ENCODE data around the gene GET4. TPM values are rescaled to one million over a fixed set of nuclear protein-coding genes. Genes with fewer than 3 reads are reported as not detected.

Gene GET4
- total and polyA plus RNA-seq, 4 donors = 19.5 to 34.7 (median 27.3) TPM

- 97% methylated on average over 15 of the region's 15 CpGs for WGBS
- Histone ChIP-seq H3K27me3 (ENCODE audit: control insufficient read depth in 4 of 4, insufficient read depth in 4 of 4, low read length in 3 of 4) (no peaks in the 10 kb centered on the region), H3K4me3 (ENCODE audit: low read depth in 1 of 3, low read length in 3 of 3) (no peak overlapping the region), H3K4me1 (ENCODE audit: control insufficient read depth in 4 of 4, insufficient read depth in 4 of 4, low read length in 3 of 4) (peaks cover 15 to 33% (median 25%) of the 10 kb centered on the region in 4 donors), H3K27ac (ENCODE audit: low read depth in 1 of 2, low read length in 2 of 2) (no peak overlapping the region), H3K9ac (ENCODE audit: low read depth in 1 of 2, low read length in 2 of 2) (no peak overlapping the region), H3K36me3 (ENCODE audit: control insufficient read depth in 4 of 4, insufficient read depth in 3 of 4, low read depth in 1 of 4, low read length in 3 of 4) (peaks cover 17 to 51% (median 33%) of the 10 kb centered on the region in 4 donors), H3K9me3 (ENCODE audit: control insufficient read depth in 4 of 4, low read length in 3 of 4) (no peaks in the 10 kb centered on the region)
- TF ChIP-seq FOXA2 (IDR thresholded peaks at IDR 0.05) (no peak), ATF3 (IDR thresholded peaks at IDR 0.05) (no peak), EGR1 (IDR thresholded peaks at IDR 0.05; ENCODE audit: low read depth in 2 of 2) (no peak), RAD21 (IDR thresholded peaks at IDR 0.05) (no peak)
- no peak for DNase-seq (ENCODE audit: low spot score)
Measured at GRCh38 chr7:890868-891267, 14.5 kb downstream of the GET4 start.

GRCh38 chr7:891291-891690 lies 14.9 kb downstream of the GET4 start:
- Histone ChIP-seq H3K27me3 (ENCODE audit: control insufficient read depth in 4 of 4, insufficient read depth in 4 of 4, low read length in 3 of 4) (no peaks in the 10 kb centered on the region), H3K4me3 (ENCODE audit: low read depth in 1 of 3, low read length in 3 of 3) (no peak overlapping the region), H3K36me3 (ENCODE audit: control insufficient read depth in 4 of 4, insufficient read depth in 3 of 4, low read depth in 1 of 4, low read length in 3 of 4) (peaks cover 21 to 56% (median 34%) of the 10 kb centered on the region in 4 donors), H3K9ac (ENCODE audit: low read depth in 1 of 2, low read length in 2 of 2) (no peak overlapping the region), H3K27ac (ENCODE audit: low read depth in 1 of 2, low read length in 2 of 2) (no peak overlapping the region), H3K4me1 (ENCODE audit: control insufficient read depth in 4 of 4, insufficient read depth in 4 of 4, low read length in 3 of 4) (peaks cover 12 to 29% (median 21%) of the 10 kb centered on the region in 4 donors), H3K9me3 (ENCODE audit: control insufficient read depth in 4 of 4, low read length in 3 of 4) (no peaks in the 10 kb centered on the region)
- TF ChIP-seq CTCF (IDR thresholded peaks at IDR 0.05; ENCODE audit: low read depth, low read length, missing input control) = no peak
- no peak for TF ChIP-seq HNF4A (conservative IDR thresholded peaks at IDR 0.05)
- no peak for TF ChIP-seq FOXA1 (IDR thresholded peaks at IDR 0.05)
- no peak for TF ChIP-seq JUND (IDR thresholded peaks at IDR 0.05)
- no peak for TF ChIP-seq NR2F2 (IDR thresholded peaks at IDR 0.05)
- no peak for DNase-seq (ENCODE audit: low spot score)
- WGBS = 98% methylated on average over 29 of the region's 29 CpGs

- H3K27ac ChIP-seq (ENCODE audit: low read depth in 1 of 2, low read length in 2 of 2) = no peak overlapping the region
- no peak overlapping the region for H3K9ac ChIP-seq (ENCODE audit: low read depth in 1 of 2, low read length in 2 of 2)
- no peak for DNase-seq (ENCODE audit: low spot score)
- no peaks in the 10 kb centered on the region for H3K27me3 ChIP-seq (ENCODE audit: control insufficient read depth in 4 of 4, insufficient read depth in 4 of 4, low read length in 3 of 4)
- TF ChIP-seq MAX (IDR thresholded peaks at IDR 0.05) (no peak), ZBTB33 (IDR thresholded peaks at IDR 0.05) (no peak), RAD21 (IDR thresholded peaks at IDR 0.05) (no peak), TAF1 (conservative IDR thresholded peaks at IDR 0.05) (no peak), NR2F2 (IDR thresholded peaks at IDR 0.05) (no peak), JUND (IDR thresholded peaks at IDR 0.05) (no peak), FOXA2 (IDR thresholded peaks at IDR 0.05) (no peak), HNF4A (conservative IDR thresholded peaks at IDR 0.05) (no peak), HNF4G (IDR thresholded peaks at IDR 0.05) (no peak), GABPA (IDR thresholded peaks at IDR 0.05 in 1 of 2, conservative IDR thresholded peaks at IDR 0.05 in 1 of 2) (no peak), SP1 (IDR thresholded peaks at IDR 0.05) (no peak), YY1 (IDR thresholded peaks at IDR 0.05) (no peak), RXRA (IDR thresholded peaks at IDR 0.05) (no peak)
- TF ChIP-seq, protein P1, sequence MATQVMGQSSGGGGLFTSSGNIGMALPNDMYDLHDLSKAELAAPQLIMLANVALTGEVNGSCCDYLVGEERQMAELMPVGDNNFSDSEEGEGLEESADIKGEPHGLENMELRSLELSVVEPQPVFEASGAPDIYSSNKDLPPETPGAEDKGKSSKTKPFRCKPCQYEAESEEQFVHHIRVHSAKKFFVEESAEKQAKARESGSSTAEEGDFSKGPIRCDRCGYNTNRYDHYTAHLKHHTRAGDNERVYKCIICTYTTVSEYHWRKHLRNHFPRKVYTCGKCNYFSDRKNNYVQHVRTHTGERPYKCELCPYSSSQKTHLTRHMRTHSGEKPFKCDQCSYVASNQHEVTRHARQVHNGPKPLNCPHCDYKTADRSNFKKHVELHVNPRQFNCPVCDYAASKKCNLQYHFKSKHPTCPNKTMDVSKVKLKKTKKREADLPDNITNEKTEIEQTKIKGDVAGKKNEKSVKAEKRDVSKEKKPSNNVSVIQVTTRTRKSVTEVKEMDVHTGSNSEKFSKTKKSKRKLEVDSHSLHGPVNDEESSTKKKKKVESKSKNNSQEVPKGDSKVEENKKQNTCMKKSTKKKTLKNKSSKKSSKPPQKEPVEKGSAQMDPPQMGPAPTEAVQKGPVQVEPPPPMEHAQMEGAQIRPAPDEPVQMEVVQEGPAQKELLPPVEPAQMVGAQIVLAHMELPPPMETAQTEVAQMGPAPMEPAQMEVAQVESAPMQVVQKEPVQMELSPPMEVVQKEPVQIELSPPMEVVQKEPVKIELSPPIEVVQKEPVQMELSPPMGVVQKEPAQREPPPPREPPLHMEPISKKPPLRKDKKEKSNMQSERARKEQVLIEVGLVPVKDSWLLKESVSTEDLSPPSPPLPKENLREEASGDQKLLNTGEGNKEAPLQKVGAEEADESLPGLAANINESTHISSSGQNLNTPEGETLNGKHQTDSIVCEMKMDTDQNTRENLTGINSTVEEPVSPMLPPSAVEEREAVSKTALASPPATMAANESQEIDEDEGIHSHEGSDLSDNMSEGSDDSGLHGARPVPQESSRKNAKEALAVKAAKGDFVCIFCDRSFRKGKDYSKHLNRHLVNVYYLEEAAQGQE (IDR thresholded peaks at IDR 0.05) = no peak
- peaks cover 25 to 61% (median 35%) of the 10 kb centered on the region in 4 donors for H3K36me3 ChIP-seq (ENCODE audit: control insufficient read depth in 4 of 4, insufficient read depth in 3 of 4, low read depth in 1 of 4, low read length in 3 of 4)
- 98% methylated on average over 20 of the region's 20 CpGs for WGBS
- no peaks in the 10 kb centered on the region for H3K9me3 ChIP-seq (ENCODE audit: control insufficient read depth in 4 of 4, low read length in 3 of 4)
- no peak overlapping the region for H3K4me3 ChIP-seq (ENCODE audit: low read depth in 1 of 3, low read length in 3 of 3)
- H3K4me1 ChIP-seq (ENCODE audit: control insufficient read depth in 4 of 4, insufficient read depth in 4 of 4, low read length in 3 of 4) = peaks cover 10 to 24% (median 16%) of the 10 kb centered on the region in 4 donors
Measured at GRCh38 chr7:891805-892204, 15.5 kb downstream of the GET4 start.
